ENCODE results near the gene POLDIP3.
A peak's percentile ranks its signal among the peaks of the same experiment; 100 is the strongest.

Gene POLDIP3

GRCh38 chr22:42603427-42603826, 11.3 kb downstream of the POLDIP3 start:
- no peaks in the 10 kb centered on the region for H3K9me3 ChIP-seq (ENCODE audit: control insufficient read depth, low read length)
- H3K4me1 ChIP-seq (ENCODE audit: control insufficient read depth, insufficient read depth, low read length, poor library complexity, severe bottlenecking) = peaks cover 5% of the 10 kb centered on the region
- 100% methylated on average over 2 of the region's 2 CpGs; no CpG with 5 or more reads in 1 of the 2 experiments for whole genome bisulfite sequencing, 2 experiments (ENCODE audit: insufficient coverage in 2 of 2)
- H3K27ac ChIP-seq (ENCODE audit: low read depth, low read length, severe bottlenecking) = no peak overlapping the region
- H3K4me3 ChIP-seq (ENCODE audit: extremely low read depth, insufficient read depth, low read length, poor library complexity, severe bottlenecking) = no peak overlapping the region
- peaks cover 93% of the 10 kb centered on the region for H3K36me3 ChIP-seq (ENCODE audit: control insufficient read depth, insufficient read depth, low read length)

DNA sequence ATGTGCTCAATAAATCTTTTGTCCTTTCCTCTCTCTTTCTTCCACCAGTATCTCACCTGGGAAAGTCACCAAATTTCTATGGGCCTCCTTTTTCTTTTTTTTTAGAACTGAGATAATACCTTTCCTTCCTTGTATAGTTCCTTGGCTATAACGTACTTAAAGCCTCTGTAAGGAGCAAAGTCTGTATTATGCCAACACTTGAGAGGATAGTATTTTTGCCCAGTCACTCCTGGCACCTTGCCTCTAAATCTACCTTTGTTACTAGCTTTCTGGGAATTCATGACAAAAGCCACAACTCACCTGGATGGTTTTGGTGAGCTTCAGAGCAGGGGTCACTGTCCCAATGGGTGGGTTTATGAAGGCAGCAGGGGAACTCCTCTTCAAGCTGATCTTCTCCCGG, 12.2 kb downstream of the POLDIP3 start:
- Histone ChIP-seq H3K27ac (ENCODE audit: low read depth, low read length, severe bottlenecking) (no peak overlapping the region), H3K36me3 (ENCODE audit: control insufficient read depth, insufficient read depth, low read length) (peaks cover 97% of the 10 kb centered on the region), H3K4me1 (ENCODE audit: control insufficient read depth, insufficient read depth, low read length, poor library complexity, severe bottlenecking) (no peaks in the 10 kb centered on the region), H3K9me3 (ENCODE audit: control insufficient read depth, low read length) (no peaks in the 10 kb centered on the region), H3K4me3 (ENCODE audit: extremely low read depth, insufficient read depth, low read length, poor library complexity, severe bottlenecking) (no peak overlapping the region)
- WGBS, 2 experiments (ENCODE audit: insufficient coverage in 2 of 2) = 100% methylated on average over 1 of the region's 2 CpGs

DNA sequence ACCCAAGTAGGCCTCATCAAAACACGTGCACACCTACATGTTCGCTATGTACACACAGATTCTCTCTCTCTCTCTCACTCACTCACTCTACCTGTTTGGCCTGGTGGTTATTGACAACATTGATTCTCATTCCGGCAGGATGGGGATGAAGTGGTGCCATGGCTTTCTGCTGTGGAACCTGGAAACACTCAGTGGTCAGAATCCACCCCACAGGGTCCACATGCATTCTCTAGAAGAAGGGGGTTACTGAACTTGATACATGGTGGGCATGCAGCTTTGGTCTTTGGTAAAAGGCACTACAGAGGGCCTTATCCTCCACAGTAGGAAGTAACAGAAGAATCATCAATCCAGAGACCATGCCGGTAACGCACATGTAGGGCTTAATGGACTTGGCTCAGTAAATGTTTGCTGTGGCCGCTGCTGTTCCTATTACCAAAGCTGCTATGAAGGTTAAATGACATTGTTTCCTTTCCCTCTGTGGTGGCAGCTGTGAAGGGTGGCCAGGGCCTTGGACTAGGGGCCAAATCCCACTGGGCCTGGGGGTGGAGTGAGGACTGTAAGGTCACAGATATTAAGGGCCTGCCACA, 12.7 kb downstream of the POLDIP3 start:
- H3K36me3 ChIP-seq (ENCODE audit: control insufficient read depth, insufficient read depth, low read length) = peaks cover 98% of the 10 kb centered on the region

GRCh38 chr22:42596863-42597530, 17.7 kb downstream of the POLDIP3 start:
- peaks cover 99% of the 10 kb centered on the region for H3K36me3 ChIP-seq (ENCODE audit: control insufficient read depth, insufficient read depth, low read length)

More for the DNA sequence above, 12.7 kb downstream of the POLDIP3 start:
- no peak overlapping the region for H3K27ac ChIP-seq (ENCODE audit: low read depth, low read length, severe bottlenecking)
- H3K4me1 ChIP-seq (ENCODE audit: control insufficient read depth, insufficient read depth, low read length, poor library complexity, severe bottlenecking) = peaks cover 4% of the 10 kb centered on the region
- no peak overlapping the region for H3K4me3 ChIP-seq (ENCODE audit: extremely low read depth, insufficient read depth, low read length, poor library complexity, severe bottlenecking)
- H3K9me3 ChIP-seq (ENCODE audit: control insufficient read depth, low read length) = no peaks in the 10 kb centered on the region
- WGBS, 2 experiments (ENCODE audit: insufficient coverage in 2 of 2) = 97 to 100% methylated on average over 1 to 5 of the region's 6 CpGs

DNA sequence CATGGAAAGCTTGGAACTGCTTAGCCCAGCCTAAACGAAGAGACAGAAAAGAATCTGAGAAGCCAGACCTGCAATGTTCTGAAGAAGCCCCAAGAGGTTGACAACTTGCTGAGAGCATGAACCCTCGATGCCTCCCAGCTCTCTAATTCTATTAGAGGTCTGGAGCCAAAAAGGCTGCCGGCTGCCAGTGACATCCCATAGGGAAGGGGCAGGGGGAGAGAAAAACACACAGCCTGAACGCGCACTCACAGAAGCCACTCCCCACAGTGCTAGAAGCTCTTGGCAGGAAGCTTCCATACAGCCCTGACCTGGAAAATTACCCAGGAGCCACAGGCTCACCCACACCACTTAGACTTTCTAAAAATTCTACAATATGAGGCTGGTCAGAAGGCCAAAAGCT, 18.3 kb downstream of the POLDIP3 start:
- Histone ChIP-seq H3K4me3 (ENCODE audit: extremely low read depth, insufficient read depth, low read length, poor library complexity, severe bottlenecking) (no peak overlapping the region), H3K27ac (ENCODE audit: low read depth, low read length, severe bottlenecking) (peak overlapping the region; percentile 96), H3K9me3 (ENCODE audit: control insufficient read depth, low read length) (no peaks in the 10 kb centered on the region), H3K36me3 (ENCODE audit: control insufficient read depth, insufficient read depth, low read length) (peaks cover 99% of the 10 kb centered on the region), H3K4me1 (ENCODE audit: control insufficient read depth, insufficient read depth, low read length, poor library complexity, severe bottlenecking) (peaks cover 26% of the 10 kb centered on the region)
- 84 to 90% methylated on average over 3 of the region's 5 CpGs for WGBS, 2 experiments (ENCODE audit: insufficient coverage in 2 of 2)

More at GRCh38 chr22:42596863-42597530, 17.7 kb downstream of the POLDIP3 start:
- Histone ChIP-seq H3K4me1 (ENCODE audit: control insufficient read depth, insufficient read depth, low read length, poor library complexity, severe bottlenecking) (peaks cover 26% of the 10 kb centered on the region), H3K9me3 (ENCODE audit: control insufficient read depth, low read length) (no peaks in the 10 kb centered on the region), H3K27ac (ENCODE audit: low read depth, low read length, severe bottlenecking) (peak overlapping the region; percentile 96), H3K4me3 (ENCODE audit: extremely low read depth, insufficient read depth, low read length, poor library complexity, severe bottlenecking) (no peak overlapping the region)
- WGBS, 2 experiments (ENCODE audit: insufficient coverage in 2 of 2) = 94 to 98% methylated on average over 9 to 10 of the region's 11 CpGs

DNA sequence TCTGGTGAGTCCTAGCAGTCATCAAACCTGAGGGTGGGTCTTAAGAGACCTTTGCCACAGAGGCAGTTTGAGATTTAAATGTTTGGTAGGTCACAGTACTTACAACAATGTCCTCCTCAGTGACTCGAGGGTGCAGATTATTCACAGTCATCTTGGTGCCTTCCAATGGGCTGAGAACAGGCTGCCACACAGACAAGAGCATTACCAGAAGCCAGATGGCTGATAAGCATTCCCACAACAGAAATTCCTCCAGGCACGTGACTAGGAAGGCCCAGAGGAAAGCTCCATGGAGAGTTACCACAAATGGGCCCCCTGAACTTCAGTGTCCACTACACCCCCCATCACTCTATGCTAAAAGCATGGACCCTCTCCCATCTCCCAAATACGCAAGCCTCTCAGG, 19.2 kb downstream of the POLDIP3 start:
- WGBS, 2 experiments (ENCODE audit: insufficient coverage in 2 of 2) = 75% methylated on average over 2 to 3 of the region's 3 CpGs
- H3K9me3 ChIP-seq (ENCODE audit: control insufficient read depth, low read length) = no peaks in the 10 kb centered on the region
- H3K36me3 ChIP-seq (ENCODE audit: control insufficient read depth, insufficient read depth, low read length) = peaks cover 97% of the 10 kb centered on the region
- H3K4me1 ChIP-seq (ENCODE audit: control insufficient read depth, insufficient read depth, low read length, poor library complexity, severe bottlenecking) = peaks cover 26% of the 10 kb centered on the region
- H3K27ac ChIP-seq (ENCODE audit: low read depth, low read length, severe bottlenecking) = peak overlapping the region; percentile 96
- H3K4me3 ChIP-seq (ENCODE audit: extremely low read depth, insufficient read depth, low read length, poor library complexity, severe bottlenecking) = no peak overlapping the region

DNA sequence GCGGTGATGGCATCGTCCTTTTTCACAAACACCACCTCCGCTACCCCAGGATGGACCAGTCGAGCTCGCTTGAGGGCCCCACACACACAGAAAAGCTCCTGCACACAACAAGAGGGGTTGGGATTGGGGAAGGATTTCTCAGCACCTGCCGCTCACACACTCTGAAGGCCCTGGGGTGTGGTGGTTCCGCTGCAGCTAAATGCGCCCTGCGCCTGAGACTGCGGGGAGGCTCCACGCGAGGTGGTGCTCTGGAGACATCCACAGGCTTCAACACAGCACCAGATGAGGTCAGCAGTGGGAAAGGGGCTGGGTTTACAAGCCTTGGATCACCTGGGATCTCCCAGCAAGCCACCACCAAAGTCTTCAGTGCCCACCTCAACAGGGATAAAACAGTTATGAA, 22.7 kb downstream of the POLDIP3 start:
- Histone ChIP-seq H3K4me3 (ENCODE audit: extremely low read depth, insufficient read depth, low read length, poor library complexity, severe bottlenecking) (no peak overlapping the region), H3K9me3 (ENCODE audit: control insufficient read depth, low read length) (no peaks in the 10 kb centered on the region), H3K4me1 (ENCODE audit: control insufficient read depth, insufficient read depth, low read length, poor library complexity, severe bottlenecking) (peaks cover 22% of the 10 kb centered on the region), H3K27ac (ENCODE audit: low read depth, low read length, severe bottlenecking) (no peak overlapping the region), H3K36me3 (ENCODE audit: control insufficient read depth, insufficient read depth, low read length) (peaks cover 96% of the 10 kb centered on the region)
- 94 to 100% methylated on average over 1 to 7 of the region's 12 CpGs for WGBS, 2 experiments (ENCODE audit: insufficient coverage in 2 of 2)

GRCh38 chr22:42587588-42588175, 27.0 kb downstream of the POLDIP3 start:
- H3K9me3 ChIP-seq (ENCODE audit: control insufficient read depth, low read length) = no peaks in the 10 kb centered on the region
- no peaks in the 10 kb centered on the region for H3K4me1 ChIP-seq (ENCODE audit: control insufficient read depth, insufficient read depth, low read length, poor library complexity, severe bottlenecking)
- WGBS, 2 experiments (ENCODE audit: insufficient coverage in 2 of 2) = 96 to 100% methylated on average over 2 to 4 of the region's 5 CpGs
- no peak overlapping the region for H3K4me3 ChIP-seq (ENCODE audit: extremely low read depth, insufficient read depth, low read length, poor library complexity, severe bottlenecking)
- no peak overlapping the region for H3K27ac ChIP-seq (ENCODE audit: low read depth, low read length, severe bottlenecking)
- peaks cover 96% of the 10 kb centered on the region for H3K36me3 ChIP-seq (ENCODE audit: control insufficient read depth, insufficient read depth, low read length)

- 96 to 98% methylated on average over 4 of the region's 4 CpGs for WGBS, 2 experiments (ENCODE audit: insufficient coverage in 2 of 2)
- no peaks in the 10 kb centered on the region for H3K4me1 ChIP-seq (ENCODE audit: control insufficient read depth, insufficient read depth, low read length, poor library complexity, severe bottlenecking)
These were observed 28.3 kb downstream of the POLDIP3 start for GRCh38 chr22:42586381-42586780.

GRCh38 chr22:42585096-42585495, 29.6 kb downstream of the POLDIP3 start:
- Histone ChIP-seq H3K4me1 (ENCODE audit: control insufficient read depth, insufficient read depth, low read length, poor library complexity, severe bottlenecking) (no peaks in the 10 kb centered on the region), H3K27ac (ENCODE audit: low read depth, low read length, severe bottlenecking) (no peak overlapping the region), H3K36me3 (ENCODE audit: control insufficient read depth, insufficient read depth, low read length) (peaks cover 76% of the 10 kb centered on the region), H3K9me3 (ENCODE audit: control insufficient read depth, low read length) (no peaks in the 10 kb centered on the region), H3K4me3 (ENCODE audit: extremely low read depth, insufficient read depth, low read length, poor library complexity, severe bottlenecking) (no peak overlapping the region)
- 98 to 100% methylated on average over 3 to 6 of the region's 8 CpGs for WGBS, 2 experiments (ENCODE audit: insufficient coverage in 2 of 2)

More at GRCh38 chr22:42586381-42586780, 28.3 kb downstream of the POLDIP3 start:
- no peak overlapping the region for H3K27ac ChIP-seq (ENCODE audit: low read depth, low read length, severe bottlenecking)
- peaks cover 87% of the 10 kb centered on the region for H3K36me3 ChIP-seq (ENCODE audit: control insufficient read depth, insufficient read depth, low read length)
- no peaks in the 10 kb centered on the region for H3K9me3 ChIP-seq (ENCODE audit: control insufficient read depth, low read length)
- H3K4me3 ChIP-seq (ENCODE audit: extremely low read depth, insufficient read depth, low read length, poor library complexity, severe bottlenecking) = no peak overlapping the region
